ENCODE results near the gene CACNA2D3.

- no peak for TF ChIP-seq POLR2AphosphoS5 (IDR thresholded peaks at IDR 0.05)
- TF ChIP-seq CTCF (IDR thresholded peaks at IDR 0.05), result no peak
- no peak for TF ChIP-seq POLR2A (IDR thresholded peaks at IDR 0.05)
- no peak for TF ChIP-seq EP300 (IDR thresholded peaks at IDR 0.05; ENCODE audit: low read depth)
Observed at GRCh38 chr3:54874816-54875556, 752.6 kb downstream of the CACNA2D3 start.

Data from transverse colon (tissue), 4 donors.